ENCODE results near the gene MTFR2.

- TF ChIP-seq CTCF (IDR thresholded peaks at IDR 0.05) (no peak), POLR2A (IDR thresholded peaks at IDR 0.05) (no peak)
Observed at GRCh38 chr6:136184738-136185137, 65.4 kb downstream of the MTFR2 start.
